ENCODE data around the gene LAMA2.

LAMA2 gene

GRCh38 chr6:129516787-129517186 lies 633.8 kb downstream of the LAMA2 start:
- DNase-seq (ENCODE audit: low read depth) = no peak

DNA sequence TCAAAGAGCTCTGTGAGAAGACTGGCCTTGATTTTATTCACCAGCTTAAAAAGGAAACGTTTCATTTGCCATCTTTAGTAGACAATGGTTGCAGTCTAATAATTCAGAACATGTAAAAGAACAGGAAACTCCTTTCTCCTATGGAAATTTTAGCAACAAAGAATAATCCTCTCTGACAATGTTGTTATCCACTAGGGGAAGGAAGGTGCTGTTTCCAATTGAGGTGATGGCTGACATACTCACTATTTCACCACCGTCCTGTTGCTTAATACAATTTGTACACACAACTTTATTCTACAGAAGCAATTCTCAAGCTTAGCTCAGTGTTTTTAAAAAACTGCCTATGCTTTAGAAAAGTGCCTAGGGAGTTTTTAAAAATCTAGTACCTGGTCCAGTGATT lies 634.4 kb downstream of the LAMA2 start:
- DNase-seq (ENCODE audit: low read depth) = no peak

DNA sequence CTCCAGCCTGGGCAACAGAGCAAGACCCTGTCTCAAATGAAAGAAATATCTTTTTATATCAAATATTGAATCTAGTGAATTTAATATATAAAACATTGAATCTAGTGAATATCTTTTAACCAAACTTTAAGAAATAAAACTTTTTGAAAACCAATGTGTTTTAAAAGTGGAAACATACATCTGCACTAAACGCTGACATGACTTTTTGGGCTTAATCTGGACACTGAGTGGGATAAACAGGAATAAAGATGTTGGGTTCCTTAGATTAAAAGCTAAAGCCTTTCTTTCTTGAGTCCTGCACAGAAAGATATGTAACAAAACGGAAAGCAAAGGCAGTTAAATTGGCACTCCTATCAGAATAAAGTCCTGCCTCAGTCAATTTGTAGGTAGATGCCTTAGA lies 636.8 kb downstream of the LAMA2 start:
- no peak for DNase-seq (ENCODE audit: low read depth)

- no peak for DNase-seq (ENCODE audit: low read depth)
Observed at GRCh38 chr6:129521946-129522345, 639.0 kb downstream of the LAMA2 start.

GRCh38 chr6:129523816-129524215 lies 640.9 kb downstream of the LAMA2 start:
- no peak for DNase-seq (ENCODE audit: low read depth)

DNA sequence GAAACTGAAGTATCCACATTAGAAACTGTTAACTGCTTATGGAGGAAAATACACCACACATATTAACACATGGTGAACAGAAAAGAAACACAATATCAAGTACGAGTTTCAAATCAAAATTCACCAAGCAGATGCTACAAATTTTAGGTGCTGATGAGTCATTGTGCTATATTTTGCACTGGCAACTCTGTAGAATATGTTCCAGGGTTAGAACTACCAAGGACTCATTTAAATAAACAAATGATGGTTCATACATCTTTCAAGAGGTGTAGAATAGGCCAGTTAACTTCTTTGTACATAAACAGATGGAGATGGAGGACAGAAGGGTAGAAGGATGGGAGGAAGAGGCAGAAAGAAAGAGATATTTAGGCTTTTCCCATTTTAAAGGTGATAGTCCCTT lies 642.1 kb downstream of the LAMA2 start:
- DNase-seq (ENCODE audit: low read depth) = no peak

DNA sequence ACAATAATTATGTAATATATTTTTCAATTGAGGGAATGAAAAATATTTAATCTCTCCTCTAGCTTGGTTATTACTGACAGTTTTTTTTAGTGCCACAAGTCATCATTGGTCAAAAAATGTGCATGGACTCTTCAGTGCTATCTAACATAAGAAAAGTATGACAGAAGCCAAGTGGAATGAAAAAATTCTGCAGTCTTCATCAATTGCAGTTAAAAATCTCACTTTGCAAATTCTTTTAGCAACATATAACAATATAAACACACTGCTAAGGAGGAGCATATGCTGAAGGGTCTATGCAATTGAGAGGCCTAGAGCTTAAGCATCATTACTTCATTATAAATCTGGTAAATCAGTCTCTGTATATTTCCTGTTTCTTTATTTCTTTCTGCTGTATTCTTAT lies 652.0 kb downstream of the LAMA2 start:
- DNase-seq (ENCODE audit: low read depth) = no peak

DNA sequence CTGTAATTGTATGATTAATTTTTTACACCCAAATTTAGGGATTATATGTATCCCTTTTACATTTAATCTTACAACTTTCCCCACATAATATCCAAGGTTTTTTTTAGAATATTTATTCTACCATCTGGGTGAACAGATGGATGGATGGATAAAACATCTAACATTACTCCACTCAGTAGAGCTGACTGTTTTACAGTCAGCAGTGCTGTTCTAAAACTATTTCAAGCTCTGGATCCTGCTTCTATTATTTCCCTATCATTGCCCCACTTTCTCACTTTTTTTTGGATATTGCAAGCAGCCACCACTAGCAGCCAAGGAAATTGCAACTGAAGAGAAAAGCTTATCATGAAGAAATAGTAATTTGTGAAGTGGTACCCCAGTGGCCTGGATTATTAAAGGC lies 653.3 kb downstream of the LAMA2 start:
- DNase-seq (ENCODE audit: low read depth) = no peak

GRCh38 chr6:129539032-129539431 lies 656.1 kb downstream of the LAMA2 start:
- DNase-seq (ENCODE audit: low read depth) = no peak

GRCh38 chr6:129542705-129543104 lies 659.8 kb downstream of the LAMA2 start:
- no peak for DNase-seq (ENCODE audit: low read depth)

- no peak for DNase-seq (ENCODE audit: low read depth)
Observed at GRCh38 chr6:129543981-129544380, 661.0 kb downstream of the LAMA2 start.

DNA sequence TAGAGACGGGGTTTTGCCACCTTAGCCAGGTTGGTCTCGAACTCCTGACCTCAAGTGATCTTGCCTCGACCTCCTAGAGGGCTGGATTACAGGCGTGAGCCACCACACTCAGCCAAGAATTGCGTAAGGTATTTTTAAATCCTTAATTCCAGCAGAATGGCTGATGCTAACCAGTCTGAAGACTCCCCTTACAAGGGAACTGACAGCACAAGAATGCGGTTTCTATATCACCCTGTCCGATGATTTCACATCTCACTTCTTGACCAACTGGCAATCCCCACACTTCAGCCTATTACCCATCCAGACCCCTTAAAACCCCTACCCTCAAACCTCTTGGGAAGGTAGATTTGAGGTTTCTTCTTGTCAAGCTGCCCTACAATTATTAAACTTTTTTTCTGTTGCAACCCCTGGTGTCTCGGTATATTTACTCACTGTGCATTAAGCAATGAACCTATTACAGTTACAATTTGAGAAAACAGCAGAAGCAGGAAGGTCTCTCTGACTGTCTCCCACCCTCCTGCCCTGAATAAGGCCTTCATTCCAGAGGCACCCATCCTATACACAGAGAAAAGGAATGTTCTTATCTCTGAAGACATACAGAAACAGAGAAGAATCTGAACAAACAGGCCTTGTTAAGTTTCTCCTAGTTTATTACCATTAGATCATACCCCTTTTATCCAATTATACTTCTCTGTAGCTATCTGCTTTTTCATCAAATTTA lies 662.1 kb downstream of the LAMA2 start:
- no peak for DNase-seq (ENCODE audit: low read depth)

DNA sequence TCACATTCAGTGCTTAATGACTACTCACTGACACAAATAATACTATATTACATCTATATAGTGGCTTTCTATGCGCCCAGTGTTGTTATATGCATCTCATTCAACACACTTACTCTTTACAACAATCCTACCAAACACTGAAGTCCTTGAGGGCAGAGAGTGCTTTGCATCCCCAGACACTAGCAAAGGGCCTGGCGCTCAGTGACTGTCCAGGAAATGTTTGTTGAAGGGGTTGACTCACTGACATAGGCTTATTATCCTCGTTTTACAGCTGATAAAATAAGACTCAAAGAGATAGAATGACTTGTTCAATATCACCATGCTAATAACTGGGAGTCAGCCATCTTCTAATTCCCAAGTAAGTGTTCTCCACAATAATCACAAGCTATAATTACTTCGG lies 663.8 kb downstream of the LAMA2 start:
- DNase-seq (ENCODE audit: low read depth) = no peak

- no peak for DNase-seq (ENCODE audit: low read depth)
Observed at GRCh38 chr6:129551486-129551885, 668.5 kb downstream of the LAMA2 start.

DNA sequence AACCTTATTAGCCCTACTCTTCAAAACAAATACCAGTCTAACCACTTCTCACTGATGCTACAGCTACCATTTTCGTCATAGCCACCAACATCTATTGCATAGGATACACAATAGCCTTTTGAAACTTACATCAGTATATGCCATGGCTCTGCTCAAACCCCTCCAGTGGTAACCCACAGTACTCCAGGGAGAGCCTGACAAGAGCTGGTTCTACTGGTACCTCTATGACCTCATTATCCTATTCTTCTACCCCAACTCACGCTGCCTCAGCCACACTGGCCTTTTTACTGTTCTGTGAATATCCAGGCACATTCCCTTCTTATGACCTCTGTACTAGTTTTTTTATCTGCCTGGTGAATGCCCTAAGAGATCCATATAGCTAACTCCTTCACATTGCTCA lies 669.5 kb downstream of the LAMA2 start:
- DNase-seq (ENCODE audit: low read depth) = no peak

DNA sequence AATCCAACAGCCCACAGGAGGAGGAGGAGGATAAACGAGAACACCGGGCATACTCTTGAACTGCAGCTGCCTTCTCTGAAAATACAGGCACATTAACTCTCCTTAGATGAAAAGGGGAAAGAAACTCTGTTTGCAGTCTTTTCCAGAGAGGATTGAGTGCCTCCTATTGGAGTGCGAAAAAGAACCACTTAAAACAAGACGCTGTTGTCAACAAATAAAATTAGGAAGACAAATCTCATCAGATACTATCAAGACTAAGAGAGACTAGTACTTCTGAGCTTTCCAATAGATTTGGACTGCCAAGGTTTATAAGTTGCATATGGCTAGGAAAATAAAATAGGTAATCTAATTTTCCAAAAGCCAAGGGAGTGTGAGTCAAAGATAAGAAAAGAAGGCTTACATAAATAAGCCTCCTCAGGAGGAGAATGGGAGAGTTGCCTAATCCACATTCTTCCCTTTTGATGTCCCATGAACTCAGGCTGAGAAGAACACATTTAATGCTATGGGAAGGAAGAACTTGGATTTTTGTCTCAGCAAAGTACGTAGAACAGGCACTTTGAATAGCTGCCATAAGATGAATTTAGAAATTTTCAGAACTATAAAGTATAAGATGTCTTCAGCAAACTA lies 672.4 kb downstream of the LAMA2 start:
- no peak for DNase-seq (ENCODE audit: low read depth)

GRCh38 chr6:129558248-129558647 lies 675.3 kb downstream of the LAMA2 start:
- no peak for DNase-seq (ENCODE audit: low read depth)

DNA sequence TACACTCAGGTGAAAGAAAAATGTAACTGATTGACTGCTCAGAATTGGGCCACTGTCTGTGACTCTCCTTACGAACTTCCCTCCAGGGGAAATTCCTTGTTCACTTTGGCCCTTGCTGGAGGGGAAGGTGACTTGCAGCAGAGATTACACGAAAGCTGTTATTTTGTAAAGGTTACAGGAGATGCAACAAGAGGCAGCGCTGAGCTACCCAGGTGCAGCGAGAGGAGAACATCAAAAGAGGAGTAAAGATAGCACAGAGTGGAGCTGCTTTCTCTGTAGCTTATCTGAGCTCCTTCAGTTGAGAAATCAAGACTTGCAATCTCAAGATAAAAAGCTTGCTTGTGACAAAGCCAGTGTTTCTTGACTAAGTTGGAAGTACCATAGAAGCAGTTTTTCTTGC lies 682.4 kb downstream of the LAMA2 start:
- DNase-seq (ENCODE audit: low read depth) = no peak

GRCh38 chr6:129565811-129566210 lies 682.9 kb downstream of the LAMA2 start:
- no peak for DNase-seq (ENCODE audit: low read depth)

Measured in activated gamma-delta T cell treated with anti-CD3 and anti-CD28 coated beads, Interleukin-2, amount 50 U/mL, for 16 hours (primary cell).